ENCODE data around the gene RELB. TPM values are rescaled to one million over a fixed set of nuclear protein-coding genes. Genes with fewer than 3 reads are reported as not detected.

The RELB gene
- total and polyA plus RNA-seq, 10 of the 15 experiments (the other 5 are each of a cell fraction or from before 2014, with no cell fraction given): 0.66 to 43.8 (median 12.8) TPM

- peak; percentile 17; the same call in 1 of the 2 replicates for TF ChIP-seq NFIC (IDR thresholded peaks at IDR 0.05; ENCODE audit: low read depth, low read length)
- peak; percentile 54 for TF ChIP-seq CUX1 (IDR thresholded peaks at IDR 0.05; ENCODE audit: insufficient replicate concordance, low read depth, low read length)
- TF ChIP-seq RAD21 (IDR thresholded peaks at IDR 0.05; ENCODE audit: insufficient read depth, low read depth, low read length): no peak
- no peak; a peak in 1 of 4 replicates for TF ChIP-seq IKZF2 (IDR thresholded peaks at IDR 0.05)
- no peak for TF ChIP-seq CREM (IDR thresholded peaks at IDR 0.05; ENCODE audit: low read depth)
- peak; percentile 8 for TF ChIP-seq PBX3 (IDR thresholded peaks at IDR 0.05; ENCODE audit: insufficient replicate concordance, low read depth, low read length)
Measured at GRCh38 chr19:45074744-45075300, 73.6 kb downstream of the RELB start (continued).
